Fibroblast of mammary gland (primary cell): Measurements from ENCODE around the gene ELAPOR2.

ENCODE experiments used
- DNase-seq: peaks from one replicate; pipeline ENCODE4 v3.0.0-alpha.2; 2010; ENCODE audit warnings: low read depth
- H3K4me3 ChIP-seq: 2 replicates; pipeline ENCODE4 v1.5.1; 2011; ENCODE audit warnings: low read depth, mild to moderate bottlenecking, low read length, moderate library complexity; ENCODE audit not compliant: control insufficient read depth
- CTCF ChIP-seq: conservative IDR thresholded peaks from 2 replicates; pipeline ENCODE4 v1.5.1; 2011; ENCODE audit warnings: low read depth, low read length, inconsistent platforms; ENCODE audit not compliant: control insufficient read depth, insufficient read depth

The ELAPOR2 gene

GRCh38 chr7:87038993-87039690 lies 20.3 kb downstream of the ELAPOR2 start:
- H3K4me3 ChIP-seq: no peak overlapping the region
- TF ChIP-seq CTCF: no peak
- no peak for DNase-seq

- no peak for DNase-seq
- TF ChIP-seq CTCF: no peak
- no peak overlapping the region for H3K4me3 ChIP-seq
Measured at GRCh38 chr7:87036985-87037384, 22.5 kb downstream of the ELAPOR2 start.

- DNase-seq: no peak
- H3K4me3 ChIP-seq: no peak overlapping the region
- TF ChIP-seq CTCF: no peak
Measured at GRCh38 chr7:87032604-87033339, 26.7 kb downstream of the ELAPOR2 start.

- TF ChIP-seq CTCF: no peak
- no peak for DNase-seq
- H3K4me3 ChIP-seq: no peak overlapping the region
Measured at GRCh38 chr7:87029078-87029477, 30.4 kb downstream of the ELAPOR2 start.

DNA sequence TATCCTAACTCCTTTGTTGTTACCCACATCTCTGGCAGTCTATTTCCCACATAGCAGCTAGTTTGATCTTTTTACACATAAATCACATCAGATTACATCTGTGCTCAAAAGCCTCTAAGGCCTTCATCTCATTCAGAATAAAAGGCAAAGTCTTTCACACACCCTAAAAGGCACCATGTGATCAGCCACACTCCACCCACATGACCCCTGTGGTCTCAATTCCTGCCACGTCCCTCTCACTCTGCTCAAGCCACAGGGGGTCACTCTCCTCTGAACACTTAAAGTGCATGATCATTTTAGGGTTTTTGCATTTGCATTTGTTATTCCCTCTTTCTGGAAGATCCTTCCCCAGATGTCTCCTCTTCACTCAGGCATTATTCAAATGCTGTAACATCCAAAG lies 30.8 kb downstream of the ELAPOR2 start:
- H3K4me3 ChIP-seq: no peak overlapping the region
- DNase-seq: no peak
- no peak for TF ChIP-seq CTCF

DNA sequence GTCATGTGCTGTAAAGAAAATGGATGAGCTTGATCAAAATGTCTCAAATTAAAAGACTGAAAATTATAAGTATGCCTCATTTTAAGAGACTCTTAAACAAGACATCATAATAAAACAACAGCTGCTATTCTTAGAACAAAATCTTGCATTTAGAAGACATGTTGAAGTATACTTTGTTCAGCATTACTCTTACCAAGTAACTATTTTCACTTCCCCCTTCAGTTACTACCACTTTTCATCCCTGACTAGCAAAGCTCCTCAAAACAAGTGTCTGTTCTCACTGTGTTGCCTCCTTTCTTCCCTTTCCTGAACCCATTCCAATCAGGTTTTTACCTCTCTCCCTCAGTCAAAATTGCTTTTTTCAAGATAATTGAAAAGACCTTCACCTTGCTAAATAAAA lies 31.6 kb downstream of the ELAPOR2 start:
- no peak for DNase-seq
- H3K4me3 ChIP-seq: no peak overlapping the region
- TF ChIP-seq CTCF: no peak

DNA sequence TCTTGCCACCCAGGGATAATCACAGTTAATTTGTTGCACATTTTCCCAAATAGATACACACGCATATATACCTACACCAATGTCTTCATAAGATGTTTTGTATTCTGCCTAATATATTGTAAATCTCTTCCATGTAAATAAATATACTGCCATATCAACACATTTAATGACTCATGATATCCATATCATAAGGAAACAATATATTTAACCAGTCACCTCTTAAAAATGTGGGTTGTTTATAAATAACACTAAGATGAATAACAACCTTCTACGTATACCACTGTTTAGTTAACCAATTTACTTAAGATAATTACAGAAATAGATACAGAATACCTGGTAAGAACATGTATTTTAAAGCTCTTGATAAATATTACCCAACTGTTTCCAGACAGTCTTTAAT lies 38.2 kb downstream of the ELAPOR2 start:
- no peak overlapping the region for H3K4me3 ChIP-seq
- DNase-seq: no peak
- TF ChIP-seq CTCF: no peak
